NT2/D1 (cell line): ENCODE measurements around the gene PPM1L.

Experiments
- DNase-seq: peaks from one replicate; pipeline ENCODE4 v3.0.0-alpha.2; 2011; ENCODE audit warnings: low read depth, low spot score
- H3K27me3 ChIP-seq: 2 replicates; pipeline ENCODE4 v1.6.0; 2011; ENCODE audit warnings: mild to moderate bottlenecking; ENCODE audit not compliant: insufficient read length, insufficient read depth
- H3K36me3 ChIP-seq: 2 replicates; pipeline ENCODE4 v1.6.1; 2011; ENCODE audit warnings: mild to moderate bottlenecking, low read length, mixed read lengths; ENCODE audit not compliant: insufficient read depth, insufficient read length
- H3K4me1 ChIP-seq: 2 replicates; pipeline ENCODE4 v1.5.1; 2011; ENCODE audit not compliant: insufficient read depth, insufficient read length
- H3K4me3 ChIP-seq: 2 replicates; pipeline ENCODE4 v1.5.1; 2011; ENCODE audit warnings: low read depth; ENCODE audit not compliant: insufficient read length
- H3K9ac ChIP-seq: 2 replicates; pipeline ENCODE4 v1.6.0; 2011; ENCODE audit warnings: low read depth; ENCODE audit not compliant: insufficient read length
- H3K9me3 ChIP-seq: 2 replicates; pipeline ENCODE4 v1.5.1; 2011; ENCODE audit warnings: mild to moderate bottlenecking, low read length; ENCODE audit not compliant: insufficient read depth
- SUZ12 ChIP-seq: IDR thresholded peaks from 2 replicates; pipeline ENCODE4 v1.6.1; 2011; ENCODE audit not compliant: insufficient read length, insufficient read depth; ENCODE audit errors: extremely low read depth
- YY1 ChIP-seq: IDR thresholded peaks from 2 replicates; pipeline ENCODE4 v1.6.1; 2011; ENCODE audit not compliant: insufficient read length, insufficient read depth
- ZNF274 ChIP-seq: IDR thresholded peaks from 2 replicates; pipeline ENCODE4 v1.6.1; 2011; ENCODE audit warnings: mild to moderate bottlenecking, low read depth, low read length

The PPM1L gene

GRCh38 chr3:160779040-160779439 is 23.0 kb downstream of the PPM1L start:
- Histone ChIP-seq H3K4me3 (no peak overlapping the region), H3K27me3 (no peaks in the 10 kb centered on the region), H3K9me3 (no peaks in the 10 kb centered on the region), H3K9ac (no peak overlapping the region), H3K4me1 (no peaks in the 10 kb centered on the region), H3K36me3 (no peaks in the 10 kb centered on the region)
- no peak for DNase-seq
- TF ChIP-seq ZNF274 (no peak), SUZ12 (no peak), YY1 (no peak)

GRCh38 chr3:160780245-160780644 is 24.2 kb downstream of the PPM1L start:
- no peak overlapping the region for H3K4me3 ChIP-seq
- H3K36me3 ChIP-seq = no peaks in the 10 kb centered on the region
- H3K9ac ChIP-seq = no peak overlapping the region
- TF ChIP-seq ZNF274 = no peak
- no peak for TF ChIP-seq YY1
- TF ChIP-seq SUZ12 = no peak
- H3K9me3 ChIP-seq = no peaks in the 10 kb centered on the region
- no peaks in the 10 kb centered on the region for H3K4me1 ChIP-seq
- no peak for DNase-seq
- no peaks in the 10 kb centered on the region for H3K27me3 ChIP-seq

- Histone ChIP-seq H3K9ac (no peak overlapping the region), H3K9me3 (no peaks in the 10 kb centered on the region), H3K36me3 (no peaks in the 10 kb centered on the region), H3K4me1 (no peaks in the 10 kb centered on the region), H3K4me3 (no peak overlapping the region), H3K27me3 (no peaks in the 10 kb centered on the region)
- no peak for DNase-seq
- TF ChIP-seq YY1 = no peak
- no peak for TF ChIP-seq SUZ12
- TF ChIP-seq ZNF274 = no peak
Observed at GRCh38 chr3:160781402-160781801, 25.4 kb downstream of the PPM1L start.

- DNase-seq = no peak
- 0 out of 2 replicates have a peak, but pooled peaks cover 3% of the 10 kb centered on the region for H3K9me3 ChIP-seq
- no peaks in the 10 kb centered on the region for H3K27me3 ChIP-seq
- H3K36me3 ChIP-seq = no peaks in the 10 kb centered on the region
- no peak overlapping the region for H3K4me3 ChIP-seq
- H3K4me1 ChIP-seq = no peaks in the 10 kb centered on the region
- TF ChIP-seq YY1 (no peak), ZNF274 (no peak), SUZ12 (no peak)
- no peak overlapping the region for H3K9ac ChIP-seq
Observed at GRCh38 chr3:160781863-160782262, 25.8 kb downstream of the PPM1L start.

GRCh38 chr3:160784853-160785252 is 28.8 kb downstream of the PPM1L start:
- H3K9ac ChIP-seq = no peak overlapping the region

GRCh38 chr3:160790726-160791125 is 34.7 kb downstream of the PPM1L start:
- no peak for TF ChIP-seq SUZ12
- no peak for TF ChIP-seq YY1
- TF ChIP-seq ZNF274 = no peak
- H3K36me3 ChIP-seq = no peaks in the 10 kb centered on the region
- no peaks in the 10 kb centered on the region for H3K27me3 ChIP-seq
- no peak overlapping the region for H3K9ac ChIP-seq
- H3K4me1 ChIP-seq = no peaks in the 10 kb centered on the region
- peaks cover 14% of the 10 kb centered on the region; the same call in 1 of the 2 replicates for H3K9me3 ChIP-seq
- DNase-seq = no peak
- no peak overlapping the region for H3K4me3 ChIP-seq

More at GRCh38 chr3:160784853-160785252, 28.8 kb downstream of the PPM1L start:
- Histone ChIP-seq H3K27me3 (no peaks in the 10 kb centered on the region), H3K36me3 (no peaks in the 10 kb centered on the region), H3K4me3 (no peak overlapping the region), H3K9me3 (peaks cover 7% of the 10 kb centered on the region; the same call in 1 of the 2 replicates), H3K4me1 (no peaks in the 10 kb centered on the region)
- TF ChIP-seq YY1 = no peak
- no peak for TF ChIP-seq SUZ12
- no peak for TF ChIP-seq ZNF274
- DNase-seq = no peak

GRCh38 chr3:160792540-160792939 is 36.5 kb downstream of the PPM1L start:
- no peaks in the 10 kb centered on the region for H3K27me3 ChIP-seq
- no peaks in the 10 kb centered on the region for H3K4me1 ChIP-seq
- no peak for TF ChIP-seq SUZ12
- TF ChIP-seq ZNF274 = no peak
- TF ChIP-seq YY1 = no peak
- H3K9me3 ChIP-seq = peaks cover 7% of the 10 kb centered on the region; the same call in 1 of the 2 replicates
- no peak for DNase-seq
- H3K9ac ChIP-seq = no peak overlapping the region
- H3K36me3 ChIP-seq = no peaks in the 10 kb centered on the region
- H3K4me3 ChIP-seq = no peak overlapping the region

GRCh38 chr3:160793722-160794252 is 37.8 kb downstream of the PPM1L start:
- peaks cover 7% of the 10 kb centered on the region; the same call in 1 of the 2 replicates for H3K9me3 ChIP-seq
- H3K4me3 ChIP-seq = no peak overlapping the region
- DNase-seq = no peak
- no peak for TF ChIP-seq ZNF274
- no peak for TF ChIP-seq YY1
- TF ChIP-seq SUZ12 = no peak
- no peaks in the 10 kb centered on the region for H3K4me1 ChIP-seq
- no peaks in the 10 kb centered on the region for H3K27me3 ChIP-seq
- H3K9ac ChIP-seq = no peak overlapping the region
- no peaks in the 10 kb centered on the region for H3K36me3 ChIP-seq
